K562 (cell line): Measurements from ENCODE around the gene DGLUCY.

ENCODE experiments used
- CBFB ChIP-seq: sonication (generic); formaldehyde crosslinking; IDR thresholded peaks from 2 replicates; pipeline ENCODE4 v1.4.0; 2020; ENCODE audit warnings: mild to moderate bottlenecking, missing genetic modification reagents
- ESRRA ChIP-seq: fragments of 450-650 bp; IDR thresholded peaks from 2 replicates; pipeline ENCODE4 v1.6.1; 2014; ENCODE audit warnings: low read depth, mild to moderate bottlenecking, moderate library complexity, borderline replicate concordance
- SRF ChIP-seq, 2 experiments: fragments of 250-450, 450-650 bp in 1 of 2; sonication (Bioruptor Pico) in 1 of 2; sonication (generic) in 1 of 2; formaldehyde crosslinking; IDR thresholded peaks; 2 replicates each; pipeline versions ENCODE4 v1.5.0 to v1.5.1; 2020 to 2022; ENCODE audit warnings: mild to moderate bottlenecking in 1 of 2, missing genetic modification reagents in 1 of 2

- TF ChIP-seq SRF (CRISPR knock-in tag; IDR thresholded peaks at IDR 0.05): no peak
- no peak for TF ChIP-seq ESRRA
- TF ChIP-seq CBFB: no peak
These were observed 124.2 kb downstream of the DGLUCY start for GRCh38 chr14:91238085-91238484.
